Hematopoietic multipotent progenitor cell treated with erythropoietin and hydrocortisone succinate and interleukin-3 and kit ligand, for 8 days (in vitro differentiated cells): ENCODE data around the gene NUP133.
A peak's percentile ranks its signal among the peaks of the same experiment; 100 is the strongest.
"Not testable (repeated sequence)": the region's sequence is repeated elsewhere in the genome, so short reads cannot be mapped to it uniquely, and the experiment has no call there.

Experiments
- DNase-seq: peaks from one replicate; pipeline ENCODE4 v3.0.0-alpha.2; 2015

The NUP133 gene

DNA sequence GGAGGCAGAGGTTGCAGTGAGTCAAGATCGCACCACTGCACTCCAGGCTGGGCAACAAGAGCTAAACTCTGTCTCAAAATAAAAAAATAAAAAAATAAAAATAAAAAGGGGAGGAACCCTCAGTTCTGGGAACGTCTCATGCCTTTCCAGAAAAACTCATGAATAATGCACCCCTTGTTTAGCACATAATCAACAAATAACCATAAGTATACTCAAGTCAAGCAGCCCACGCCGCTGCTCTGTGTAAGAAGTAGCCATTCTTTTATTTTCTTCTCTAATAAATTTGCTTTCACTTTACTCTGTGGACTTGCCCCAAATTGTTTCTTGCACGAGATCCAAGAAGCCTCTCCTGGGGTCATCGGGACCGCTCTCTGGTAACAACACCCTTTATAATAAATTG, 59.8 kb downstream of the NUP133 start:
- DNase-seq = no peak

DNA sequence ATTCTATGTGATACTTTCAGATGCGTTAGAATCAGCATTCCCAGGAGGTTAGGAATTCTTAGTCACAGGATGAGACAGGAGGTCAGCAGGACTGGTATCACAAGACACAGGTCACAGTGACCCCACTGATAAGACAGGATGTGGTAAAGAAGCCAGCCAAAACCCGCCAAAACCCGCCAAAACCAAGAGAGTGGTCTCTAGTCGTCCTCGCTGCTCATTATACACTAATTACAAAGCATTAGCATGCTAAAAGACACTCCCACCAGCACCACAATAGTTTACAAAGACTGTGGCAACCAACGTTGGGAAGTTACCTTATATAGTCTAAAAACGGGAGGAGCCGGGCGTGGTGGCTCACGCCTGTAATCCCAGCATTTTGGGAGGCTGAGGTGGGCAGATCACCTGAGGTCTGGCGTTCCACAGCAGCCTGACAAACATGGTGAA, 60.3 kb downstream of the NUP133 start:
- DNase-seq = peak; percentile 53

DNA sequence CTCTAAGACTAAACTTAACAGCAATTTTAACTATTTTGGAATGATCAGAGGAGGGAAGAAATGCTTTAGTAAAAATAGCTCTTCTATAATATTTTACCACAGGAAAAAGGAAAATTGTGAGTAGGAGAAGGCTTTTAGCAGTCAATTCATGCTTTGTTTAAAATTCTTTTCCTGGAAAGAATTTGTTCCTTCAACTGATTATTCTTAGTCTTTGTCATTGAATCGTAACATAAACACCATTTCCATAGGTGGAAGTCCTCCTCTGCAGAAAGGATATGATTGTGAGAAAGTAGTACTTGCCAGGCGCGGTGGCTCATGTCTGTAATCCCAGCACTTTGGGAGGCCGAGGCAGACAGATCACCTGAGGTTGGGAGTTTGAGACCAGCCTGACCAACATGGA, 62.3 kb downstream of the NUP133 start:
- DNase-seq = no peak

DNA sequence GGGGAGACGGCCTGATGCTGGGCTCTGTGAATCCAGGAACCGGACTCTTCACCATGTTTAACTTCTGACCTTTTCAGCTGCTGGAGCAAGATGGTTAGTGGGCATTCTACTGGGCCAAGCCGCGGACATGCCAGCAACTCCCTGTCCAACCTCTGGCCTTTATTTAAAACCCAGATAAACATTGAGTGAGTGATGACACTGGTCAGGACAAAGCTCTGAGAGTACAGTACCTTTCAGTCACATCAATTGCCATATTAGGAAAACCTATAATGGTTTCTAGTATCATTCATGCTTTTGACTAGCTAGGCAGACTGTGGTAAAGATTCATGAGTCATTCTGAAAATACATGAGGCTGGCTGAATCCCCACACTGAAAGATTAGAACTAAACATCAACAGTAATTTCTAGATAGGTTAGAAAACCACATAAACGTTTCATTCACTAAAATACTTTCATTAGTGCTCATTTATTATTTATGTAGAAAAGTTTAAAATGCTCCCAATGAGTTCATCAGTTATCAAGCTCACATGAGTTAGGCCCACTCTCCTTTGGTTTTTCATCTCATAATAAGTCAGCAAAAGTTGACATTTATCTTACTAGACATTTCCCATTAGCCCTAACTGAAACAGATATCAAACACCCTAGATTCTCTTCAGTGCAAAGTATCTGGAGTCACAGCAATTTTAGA, 67.1 kb downstream of the NUP133 start:
- no peak for DNase-seq

DNA sequence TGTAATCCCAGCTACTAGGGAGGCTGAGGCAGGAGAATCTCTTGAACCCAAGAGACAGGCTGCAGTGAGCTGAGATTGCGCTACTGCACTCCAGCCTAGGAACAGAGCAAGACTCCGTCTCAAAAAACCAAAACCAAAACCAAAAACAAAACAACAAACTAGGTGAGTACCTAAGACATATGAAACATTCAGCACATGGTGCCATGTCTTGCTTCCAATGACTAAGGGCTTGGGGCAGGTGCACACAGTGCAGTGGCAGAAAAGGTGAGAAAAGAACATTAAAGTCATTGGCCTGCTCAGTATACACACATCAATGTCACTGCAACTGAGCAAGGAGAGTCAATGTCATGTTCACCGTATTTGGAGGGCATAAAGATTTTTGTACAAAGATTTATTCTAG, 70.1 kb downstream of the NUP133 start:
- DNase-seq = no peak

DNA sequence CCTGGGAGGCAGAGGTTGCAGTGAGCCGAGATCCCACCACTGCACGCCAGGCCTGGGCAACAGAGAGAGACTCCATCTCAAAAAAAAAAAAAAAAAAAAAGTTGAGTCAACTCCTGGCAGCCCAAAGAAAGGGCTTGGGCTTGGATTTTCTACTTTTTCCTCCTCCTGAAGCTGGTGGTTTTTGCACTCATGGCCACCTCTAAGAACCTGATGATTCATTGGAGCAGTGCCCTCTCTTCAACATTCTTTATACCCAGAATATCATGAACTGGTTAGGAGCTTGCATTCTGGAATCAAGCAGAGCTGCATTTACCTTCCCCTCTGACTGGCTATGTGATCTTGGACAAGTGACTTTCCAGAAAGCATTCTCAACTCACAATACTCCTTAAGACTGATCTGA, 70.7 kb downstream of the NUP133 start:
- no peak for DNase-seq

DNA sequence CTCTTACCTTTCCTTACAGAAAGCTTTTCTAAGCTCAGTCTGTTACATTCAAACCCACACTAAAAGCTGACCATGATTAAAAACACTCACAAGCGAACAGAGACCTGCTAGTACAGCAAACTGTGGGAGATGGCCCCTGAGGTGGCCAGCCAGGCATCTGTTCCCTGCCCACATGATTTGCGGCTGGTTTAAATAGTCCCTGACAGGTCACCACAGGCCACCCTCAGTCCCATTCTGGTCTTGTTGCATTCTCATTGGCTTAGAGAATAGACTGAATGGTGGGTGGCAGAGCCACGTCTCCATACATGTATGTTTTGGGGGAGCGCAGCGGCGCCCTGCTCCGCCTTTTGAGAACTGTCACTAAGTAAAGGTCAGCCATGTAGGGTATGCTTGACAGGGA, 71.9 kb downstream of the NUP133 start:
- DNase-seq = no peak

DNA sequence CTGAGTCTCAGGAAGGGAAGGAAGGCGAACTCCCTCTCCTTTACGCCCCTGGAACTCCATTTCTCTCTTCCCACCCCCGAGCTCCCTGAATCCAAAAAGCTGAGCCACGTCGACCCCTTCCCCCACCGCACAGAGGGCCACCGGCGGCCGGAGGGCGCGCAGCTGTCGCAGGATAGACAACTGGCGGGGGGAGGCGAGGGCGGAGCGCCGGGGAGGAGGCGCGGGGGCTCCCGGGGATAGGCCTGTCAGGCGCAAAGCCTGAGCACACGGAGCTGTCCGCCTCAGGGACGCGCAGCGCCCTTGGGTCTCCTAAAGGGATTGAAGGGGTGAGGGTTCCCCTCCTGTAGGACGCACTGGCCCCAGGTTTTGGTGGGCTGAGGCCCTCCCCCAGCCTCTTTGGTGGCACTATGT, 73.5 kb downstream of the NUP133 start:
- no peak for DNase-seq

DNA sequence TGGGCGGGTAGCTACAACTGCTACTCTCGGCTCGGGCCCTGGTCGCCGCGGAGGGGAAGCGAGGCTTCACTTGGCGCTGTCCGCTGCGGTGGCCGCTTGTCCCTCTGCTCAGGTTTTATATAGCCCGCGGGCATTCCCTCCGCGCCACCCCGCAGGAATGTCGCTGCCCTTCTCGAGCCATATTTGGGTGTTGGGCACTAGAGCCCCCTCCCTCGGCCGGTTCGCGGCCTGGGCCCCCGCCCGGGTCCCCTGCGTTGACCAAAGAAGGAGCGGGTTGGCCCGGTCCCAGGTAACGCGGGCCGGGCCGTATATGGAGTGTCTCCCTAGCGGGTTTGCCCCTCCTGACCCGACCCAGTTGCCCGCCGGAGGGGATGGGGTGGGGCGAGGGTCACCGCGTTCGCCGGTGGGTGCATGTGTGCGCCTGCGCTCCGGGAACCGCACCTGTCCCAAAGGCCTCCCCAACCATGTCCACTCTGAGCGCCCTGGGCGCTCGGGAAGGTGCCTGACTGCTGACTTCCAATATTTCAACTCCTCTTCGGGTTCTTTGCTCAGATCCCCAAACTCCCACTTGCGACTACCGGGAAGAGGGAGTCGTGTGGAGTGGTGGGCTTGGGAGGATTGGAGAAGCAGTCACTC, 74.0 kb downstream of the NUP133 start, which contains the start of gene ACTA1:
ACTA1 (minus strand) TSS at position 90 of the 636 bp plus-strand sequence. CDS start 979 bp downstream, outside the sequence.
- no peak for DNase-seq

DNA sequence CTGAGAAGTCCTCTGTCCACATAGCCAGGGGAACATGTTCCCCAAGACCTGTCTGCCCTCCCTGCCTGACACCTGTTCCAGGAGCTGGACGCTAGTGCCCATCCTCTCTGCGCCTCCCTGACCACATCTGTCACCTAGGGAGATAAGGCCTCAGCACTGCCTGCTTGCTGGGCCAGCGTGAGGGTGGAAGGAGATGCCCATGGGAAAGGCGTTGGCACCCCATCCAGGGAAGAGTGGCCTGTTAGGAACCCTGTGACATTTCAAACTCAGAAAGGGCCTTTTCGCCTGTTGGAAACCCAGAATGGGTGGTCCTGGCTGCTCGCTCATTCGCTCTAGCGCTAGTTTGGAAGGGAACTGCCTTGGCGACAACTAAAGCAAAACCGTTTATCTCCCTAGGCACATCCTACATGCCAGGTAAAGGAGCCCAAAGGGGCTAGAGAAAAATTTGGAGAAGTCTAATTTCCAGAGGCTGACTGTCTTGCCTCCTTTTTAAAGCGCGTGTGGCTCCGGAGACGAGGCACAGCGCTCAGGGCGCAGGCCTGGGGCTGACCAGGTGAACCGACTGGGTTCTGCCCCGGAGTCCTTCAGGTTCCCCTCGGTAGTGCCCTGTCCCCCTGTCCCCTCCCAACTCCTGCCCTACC, 74.7 kb downstream of the NUP133 start:
- no peak for DNase-seq

DNA sequence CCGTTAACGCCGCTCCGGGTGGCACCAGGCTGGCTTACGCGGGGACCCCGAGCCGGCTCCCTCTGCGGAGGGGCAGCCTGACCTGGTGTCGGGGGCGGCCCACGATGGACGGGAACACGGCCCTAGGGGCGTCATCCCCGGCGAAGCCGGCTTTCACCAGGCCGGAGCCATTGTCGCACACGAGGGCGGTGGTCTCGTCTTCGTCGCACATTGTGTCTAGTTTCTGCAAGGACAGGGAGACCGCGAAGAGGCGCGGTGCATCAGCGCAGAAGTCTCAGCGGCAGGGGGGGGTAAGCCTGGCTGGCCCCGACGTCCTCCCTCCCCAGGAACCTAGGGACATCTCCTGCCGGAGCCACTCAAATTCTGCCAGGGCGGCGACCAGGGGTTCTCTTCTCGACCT, 75.2 kb downstream of the NUP133 start:
- DNase-seq = no peak

DNA sequence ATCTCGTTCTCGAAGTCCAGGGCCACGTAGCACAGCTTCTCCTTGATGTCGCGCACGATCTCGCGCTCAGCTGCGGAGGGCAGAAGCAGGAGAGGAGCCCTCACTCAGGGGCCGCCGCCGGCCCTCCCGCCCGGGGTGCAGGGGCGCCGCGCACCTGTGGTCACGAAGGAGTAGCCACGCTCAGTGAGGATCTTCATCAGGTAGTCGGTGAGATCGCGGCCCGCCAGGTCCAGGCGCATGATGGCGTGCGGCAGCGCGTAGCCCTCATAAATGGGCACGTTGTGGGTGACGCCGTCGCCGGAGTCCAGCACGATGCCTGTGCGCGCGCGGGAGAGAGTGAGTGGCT, 76.1 kb downstream of the NUP133 start:
- DNase-seq = no peak

DNA sequence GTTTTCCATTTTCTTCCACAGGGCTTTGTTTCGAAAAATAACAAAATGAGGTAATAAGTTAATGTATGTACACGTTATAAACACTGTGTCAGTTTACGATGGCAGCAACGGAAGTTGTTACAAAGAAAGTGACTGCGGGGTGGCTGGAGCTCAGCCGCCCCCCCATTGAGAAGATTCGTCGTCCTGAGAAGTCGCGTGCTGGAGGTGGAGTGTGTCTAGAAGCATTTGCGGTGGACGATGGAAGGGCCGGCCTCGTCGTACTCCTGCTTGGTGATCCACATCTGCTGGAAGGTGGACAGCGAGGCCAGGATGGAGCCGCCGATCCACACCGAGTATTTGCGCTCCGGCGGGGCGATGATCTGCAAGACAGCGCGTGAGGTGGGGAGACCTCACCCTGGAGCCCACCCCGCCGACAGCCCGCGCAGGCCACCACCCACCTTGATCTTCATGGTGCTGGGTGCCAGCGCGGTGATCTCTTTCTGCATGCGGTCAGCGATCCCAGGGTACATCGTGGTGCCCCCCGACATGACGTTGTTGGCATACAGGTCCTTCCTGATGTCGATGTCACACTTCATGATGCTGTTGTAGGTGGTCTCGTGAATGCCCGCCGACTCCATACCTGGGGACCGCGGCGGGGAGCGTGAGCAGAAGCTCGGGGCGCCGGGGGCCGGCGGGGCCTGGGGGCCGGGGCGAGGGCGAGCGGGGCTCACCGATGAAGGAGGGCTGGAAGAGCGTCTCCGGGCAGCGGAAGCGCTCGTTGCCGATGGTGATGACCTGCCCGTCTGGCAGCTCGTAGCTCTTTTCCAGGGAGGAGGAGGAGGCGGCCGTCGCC, 76.6 kb downstream of the NUP133 start:
- no peak for DNase-seq

DNA sequence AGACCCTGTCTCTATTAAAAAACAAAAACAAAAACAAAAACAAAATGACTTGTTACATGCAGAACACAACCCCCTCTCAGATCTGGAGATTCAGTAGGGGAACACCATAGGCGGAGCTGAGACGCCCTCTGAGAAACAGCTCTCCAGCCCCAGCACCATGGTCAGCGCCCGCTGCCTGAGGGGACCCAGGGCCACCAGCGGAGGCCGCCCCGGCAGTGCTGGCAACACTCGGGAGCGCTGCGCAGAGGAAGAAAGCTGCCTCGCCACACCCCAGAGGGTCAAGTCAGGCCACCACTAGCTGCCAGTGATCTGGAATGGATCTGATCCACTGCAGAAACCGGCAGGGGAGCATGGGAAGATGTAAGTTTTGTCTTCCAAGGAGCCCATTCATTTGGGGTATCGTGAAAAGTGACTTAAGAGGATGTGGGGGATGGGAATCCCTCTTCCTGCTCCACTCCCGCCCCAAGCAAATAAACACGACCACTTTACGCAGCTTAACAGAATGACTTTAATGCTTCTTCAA, 77.3 kb downstream of the NUP133 start:
- peak; percentile 64 for DNase-seq

DNA sequence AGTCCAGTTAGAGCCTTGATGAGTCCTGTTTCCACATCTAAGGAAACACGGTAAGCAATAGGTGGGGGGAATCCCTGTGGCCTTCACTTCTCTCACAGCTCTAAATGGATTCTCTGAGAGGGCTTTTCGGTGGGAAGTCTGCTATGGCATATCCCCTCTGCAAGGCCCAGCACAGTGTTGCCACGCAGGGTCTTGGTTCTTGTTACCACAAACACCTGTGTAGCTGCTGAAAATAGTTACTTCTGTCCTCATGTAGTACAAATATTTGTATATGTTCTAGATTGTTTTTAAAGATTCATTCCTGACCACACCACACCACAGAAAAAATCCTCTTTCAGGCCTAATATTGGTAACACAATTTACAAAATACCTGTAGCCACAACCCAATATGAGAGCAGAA, 79.9 kb downstream of the NUP133 start:
- no peak for DNase-seq

DNA sequence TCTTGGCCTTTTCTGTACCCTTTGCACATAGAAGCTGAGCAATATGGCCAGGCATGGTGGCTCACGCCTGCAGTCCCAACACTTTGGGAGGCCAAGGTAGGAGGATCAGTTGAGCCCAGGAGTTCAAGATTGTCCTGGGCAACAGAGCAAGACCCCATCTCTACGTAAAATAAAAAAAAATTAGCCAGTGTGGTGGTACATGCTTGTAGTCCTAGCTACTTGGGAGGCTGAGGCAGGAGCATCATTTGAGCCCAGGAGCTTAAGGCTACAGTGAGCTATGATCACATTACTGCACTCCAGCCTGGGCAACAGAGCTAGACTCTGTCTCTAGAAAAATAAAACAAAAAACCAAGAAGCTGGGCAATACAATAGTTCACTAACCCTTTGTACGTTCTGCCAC, 80.6 kb downstream of the NUP133 start:
- DNase-seq = no peak

DNA sequence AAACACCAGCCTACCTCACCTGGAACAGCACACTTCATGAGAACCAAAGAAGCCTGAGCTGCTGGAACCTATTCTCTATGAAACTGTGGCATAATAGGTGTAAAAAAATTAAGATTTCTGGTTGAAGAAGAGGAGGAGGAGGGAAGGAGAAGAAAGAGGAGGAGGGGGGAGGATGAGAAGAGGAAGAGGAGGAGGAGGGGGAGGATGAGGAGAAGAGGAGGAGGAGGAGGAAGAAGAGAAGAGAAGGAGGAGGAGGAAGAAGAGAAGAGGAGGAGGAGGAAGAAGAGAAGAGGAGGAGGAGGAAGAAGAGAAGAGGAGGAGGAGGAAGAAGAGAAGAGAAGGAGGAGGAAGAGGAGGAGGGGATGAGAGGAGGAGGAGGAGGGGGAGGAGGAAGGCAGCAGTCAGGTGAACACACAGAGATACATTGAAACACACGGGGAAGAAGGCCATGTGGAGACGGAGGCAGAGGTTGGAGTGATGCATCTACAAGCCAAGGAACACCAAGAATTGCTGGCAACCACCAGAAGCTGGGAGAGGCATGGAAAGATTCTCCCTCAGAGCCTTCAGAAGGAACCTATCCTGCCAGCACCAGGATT, 82.5 kb downstream of the NUP133 start:
- no peak for DNase-seq

DNA sequence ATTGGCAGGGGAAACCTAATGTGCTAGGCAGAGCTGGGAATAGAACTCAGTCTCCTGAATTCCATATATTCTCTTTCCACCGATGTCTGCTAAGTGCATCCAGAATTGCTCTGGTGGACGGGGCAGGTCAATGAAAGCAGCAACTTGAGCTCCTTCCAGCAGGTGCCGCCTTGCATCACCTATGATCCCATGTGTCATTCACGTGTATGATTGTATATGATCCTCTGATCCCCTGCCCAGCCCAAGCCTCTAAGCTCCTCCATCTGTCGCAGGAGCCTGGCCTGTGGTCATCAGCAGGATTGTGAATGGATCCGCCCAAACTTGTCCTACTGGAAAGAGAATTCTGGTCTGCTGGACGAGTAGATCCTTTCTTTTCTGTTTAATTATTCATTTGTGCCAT, 87.4 kb downstream of the NUP133 start:
- DNase-seq = no peak

DNA sequence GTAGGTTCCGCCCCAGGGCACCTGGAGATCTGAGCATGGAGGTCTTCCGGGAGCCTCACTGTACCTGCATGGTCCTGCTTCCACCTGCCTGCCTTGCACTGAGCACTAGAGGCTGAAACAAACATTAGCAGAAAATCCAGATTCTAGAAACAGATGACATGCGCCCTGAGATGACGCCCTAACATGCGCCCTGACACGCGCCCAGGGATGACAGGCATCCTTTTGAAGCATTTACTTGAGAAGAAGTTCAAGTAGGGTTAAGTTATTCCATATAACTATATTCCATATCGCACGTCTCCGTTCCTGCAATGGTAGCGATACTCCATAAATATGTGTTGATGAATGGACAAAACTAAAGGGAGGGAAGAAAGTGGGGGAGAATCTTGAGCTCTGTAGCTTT, 87.9 kb downstream of the NUP133 start:
- no peak for DNase-seq

DNA sequence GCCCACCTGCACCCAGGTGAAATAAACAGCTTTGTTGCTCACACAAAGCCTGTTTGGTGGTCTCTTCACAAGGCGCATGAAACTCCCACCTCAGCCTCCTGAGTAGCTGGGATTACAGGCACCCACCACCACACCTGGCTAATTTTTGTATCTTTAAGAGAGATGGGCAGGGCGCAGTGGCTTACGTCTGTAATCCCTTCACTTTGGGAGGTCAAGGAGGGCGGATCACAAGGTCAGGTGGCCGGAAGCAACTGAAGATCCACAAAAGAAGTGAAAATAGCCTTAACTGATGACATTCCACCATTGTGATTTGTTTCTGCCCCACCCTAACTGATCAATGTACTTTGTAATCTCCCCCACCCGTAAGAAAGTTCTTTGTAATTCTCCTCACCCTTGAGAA, 89.6 kb downstream of the NUP133 start:
- DNase-seq = not testable (repeated sequence)

DNA sequence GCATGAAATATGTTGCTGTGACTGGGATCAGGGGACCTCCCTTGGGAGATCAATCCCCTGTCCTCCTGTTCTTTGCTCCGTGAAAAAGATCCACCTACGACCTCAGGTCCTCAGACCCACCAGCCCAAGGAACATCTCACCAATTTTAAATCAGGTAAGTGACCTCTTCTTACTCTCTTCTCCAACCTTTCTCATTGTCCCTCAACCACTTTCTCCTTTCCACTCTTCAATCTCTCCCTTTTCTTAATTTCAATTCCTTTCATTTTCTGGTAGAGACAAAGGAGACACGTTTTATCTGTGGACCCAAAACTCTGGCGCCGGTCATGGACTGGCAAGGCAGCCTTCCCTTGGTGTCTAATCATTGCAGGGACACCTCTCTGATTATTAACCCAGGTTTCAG, 95.3 kb downstream of the NUP133 start:
- not testable (repeated sequence) for DNase-seq

DNA sequence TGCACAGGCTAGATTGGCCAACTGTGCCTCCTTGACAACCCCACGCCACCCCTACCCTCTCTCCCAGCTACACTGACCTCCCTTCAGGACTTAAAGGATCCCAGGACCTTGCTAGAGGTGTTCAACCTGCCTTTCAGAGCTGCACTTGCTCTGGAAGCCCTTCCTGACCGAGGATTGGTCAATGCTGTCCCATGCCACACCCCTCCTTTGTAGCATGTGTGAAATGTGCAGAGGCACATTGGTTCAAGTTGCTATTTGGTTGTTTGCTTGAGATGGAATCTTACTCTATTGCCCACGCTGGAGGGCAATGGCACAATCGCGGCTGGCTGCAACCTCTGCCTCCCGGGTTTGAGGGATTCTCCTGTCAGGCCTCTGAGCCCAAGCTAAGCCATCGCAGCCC, 96.1 kb downstream of the NUP133 start:
- DNase-seq = no peak
